ENCODE results near the gene ADM2. TPM values are rescaled to one million over a fixed set of nuclear protein-coding genes. Genes with fewer than 3 reads are reported as not detected.

ADM2 gene
- total and polyA plus RNA-seq, 2 of the 13 experiments (the other 11 are each of a cell fraction or from before 2014, with no cell fraction given) = 1.2 to 3.0 TPM

- TF ChIP-seq PRDM15 (CRISPR knock-in tag; IDR thresholded peaks at IDR 0.05) = no peak
- no peak for TF ChIP-seq ZNF850 (CRISPR knock-in tag; conservative IDR thresholded peaks at IDR 0.05)
- peak; percentile 68; the same call in 1 of the 2 replicates for TF ChIP-seq CEBPB (IDR thresholded peaks at IDR 0.05; ENCODE audit: borderline replicate concordance, low read depth, low read length)
- TF ChIP-seq ZNF276 (CRISPR knock-in tag; IDR thresholded peaks at IDR 0.05; ENCODE audit: low read depth) = no peak
- TF ChIP-seq ZZZ3 (CRISPR knock-in tag; IDR thresholded peaks at IDR 0.05; ENCODE audit: borderline replicate concordance) = no peak; the same call in 1 of the 2 replicates
- no peak for TF ChIP-seq MEIS1 (CRISPR knock-in tag; IDR thresholded peaks at IDR 0.05; ENCODE audit: borderline replicate concordance)
- 0 out of 2 replicates have a peak, but pooled peaks have one; percentile 51 for TF ChIP-seq ELK4 (CRISPR knock-in tag; IDR thresholded peaks at IDR 0.05; ENCODE audit: borderline replicate concordance)
- TF ChIP-seq RFX5 (IDR thresholded peaks at IDR 0.05; ENCODE audit: low read depth, low read length) = no peak
- TF ChIP-seq ZNF747 (CRISPR knock-in tag; IDR thresholded peaks at IDR 0.05; ENCODE audit: borderline replicate concordance) = no peak
- no peak for TF ChIP-seq TRAFD1 (CRISPR knock-in tag; IDR thresholded peaks at IDR 0.05; ENCODE audit: borderline replicate concordance)
- TF ChIP-seq ZNF142 (CRISPR knock-in tag; IDR thresholded peaks at IDR 0.05) = no peak
- peak; percentile 70 for TF ChIP-seq NFYB (CRISPR knock-in tag; IDR thresholded peaks at IDR 0.05)
These were observed 26.9 kb downstream of the ADM2 start, which contains the start of gene NCAPH2 (continued) for GRCh38 chr22:50507991-50508884.

Data from HepG2 (cell line).